SKM-1 (cell line): Measurements from ENCODE around the gene KLK4.

Experiments
- DNase-seq: peaks from one replicate; lab custom pipeline; 2025; ENCODE audit not compliant: unreplicated experiment; lab: John Stamatoyannopoulos, UW

Gene KLK4

GRCh38 chr19:50882188-50882587, 29.0 kb downstream of the KLK4 start:
- no peak for DNase-seq

GRCh38 chr19:50880241-50880640, 31.0 kb downstream of the KLK4 start:
- no peak for DNase-seq

- DNase-seq, result no peak
Observed at GRCh38 chr19:50878851-50879250, 32.3 kb downstream of the KLK4 start.

GRCh38 chr19:50877338-50877737, 33.9 kb downstream of the KLK4 start:
- DNase-seq, result no peak

GRCh38 chr19:50876456-50876855, 34.7 kb downstream of the KLK4 start:
- no peak for DNase-seq

- no peak for DNase-seq
Observed at GRCh38 chr19:50875795-50876422, 35.3 kb downstream of the KLK4 start.

- no peak for DNase-seq
Observed at GRCh38 chr19:50874211-50874610, 37.0 kb downstream of the KLK4 start.

- DNase-seq, result no peak
Observed at GRCh38 chr19:50873056-50873455, 38.1 kb downstream of the KLK4 start, which contains the start of gene KLK2. Gene KLK2, plus strand, starts transcription at chr19:50873439. Its CDS starts 35 bp downstream, at chr19:50873474.

GRCh38 chr19:50870417-50871089, 40.6 kb downstream of the KLK4 start:
- DNase-seq, result no peak

GRCh38 chr19:50869479-50869878, 41.7 kb downstream of the KLK4 start:
- DNase-seq, result no peak

- no peak for DNase-seq
Observed at GRCh38 chr19:50861496-50862286, 49.5 kb downstream of the KLK4 start.

- no peak for DNase-seq
Observed at GRCh38 chr19:50861010-50861409, 50.2 kb downstream of the KLK4 start.

- DNase-seq, result no peak
Observed at GRCh38 chr19:50859849-50860248, 51.3 kb downstream of the KLK4 start.

- DNase-seq, result no peak
Observed at GRCh38 chr19:50858886-50859285, 52.3 kb downstream of the KLK4 start.

GRCh38 chr19:50857366-50857765, 53.8 kb downstream of the KLK4 start:
- no peak for DNase-seq
